Lower lobe of right lung (tissue), 2 donors: ENCODE results near the gene C16orf95. TPM values are rescaled to one million over a fixed set of nuclear protein-coding genes. Genes with fewer than 3 reads are reported as not detected.
A peak's percentile ranks its signal among the peaks of the same experiment; 100 is the strongest.

Experiments
- ATAC-seq, 2 donors: fragments of 200-7000 bp; cut with Tn5 transposase; one replicate each; pipeline ENCODE4 v1.9.1; 2020 to 2022; ENCODE audit warnings: mild to moderate bottlenecking in 2 of 2, moderate library complexity in 2 of 2
- DNase-seq: peaks from one replicate; pipeline ENCODE4 v3.0.0-alpha.2; 2020
- H3K27ac ChIP-seq: fragments of 200-600 bp; one replicate; pipeline ENCODE4 v1.8.0; 2022
- H3K27me3 ChIP-seq: fragments of 200-600 bp; one replicate; pipeline ENCODE4 v1.8.0; 2022; ENCODE audit warnings: low read depth
- H3K36me3 ChIP-seq: fragments of 200-600 bp; one replicate; pipeline ENCODE4 v1.8.0; 2022; ENCODE audit warnings: mild to moderate bottlenecking
- H3K4me1 ChIP-seq: fragments of 200-600 bp; one replicate; pipeline ENCODE4 v1.8.0; 2022
- H3K4me3 ChIP-seq: fragments of 200-600 bp; one replicate; pipeline ENCODE4 v1.8.0; 2022; ENCODE audit warnings: mild to moderate bottlenecking
- H3K9me3 ChIP-seq: fragments of 200-600 bp; one replicate; pipeline ENCODE4 v1.8.0; 2022
- intact Hi-C: fragments of 100-400 bp; cut with DNase I; formaldehyde crosslinking; loops from one replicate; pipeline ENCODE4 v1.11.0; 2022
- total RNA-seq: library from RNA; stranded (reverse); fragmentation: NEBNext Ultra II Directional; extraction: Animal tissue kit (Norgen Biotek cat#: 25700); gene quantifications from one replicate; pipeline ENCODE4 v1.2.1, GENCODE V29; 2021
- TF ChIP-seq, protein P1 (sequence below): fragments of 200-600 bp; IDR thresholded peaks from one replicate; pipeline ENCODE4 v1.8.0; 2022; ENCODE audit warnings: antibody characterized with exemption, mild to moderate bottlenecking
- donor health status: DM: no; HTN: yes; CAD: no; lungs with severe emphysema.

The C16orf95 gene
- total RNA-seq, 1 donor from 2014 or later, result 3.0 TPM

DNA sequence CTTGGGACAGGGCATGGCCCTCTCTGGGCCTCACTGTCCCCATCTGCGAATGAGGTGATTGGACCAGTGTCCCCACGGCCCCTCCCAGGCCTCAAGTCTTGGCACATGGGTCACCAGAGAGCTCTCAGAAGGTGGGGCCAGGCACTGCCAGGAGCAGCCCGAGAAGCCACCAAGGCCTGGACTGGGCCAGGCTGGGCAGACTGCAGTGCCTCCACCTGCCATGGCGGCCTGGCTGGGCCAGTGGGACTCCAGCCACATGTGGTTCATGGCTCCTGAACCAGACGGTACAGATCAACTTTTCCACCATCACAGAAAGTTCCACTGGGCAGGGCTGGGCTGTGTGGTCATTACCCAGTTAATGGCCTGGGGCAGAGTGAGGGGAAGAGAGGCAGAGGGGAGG lies 19.8 kb downstream of the C16orf95 start:
- no peaks in the 10 kb centered on the region for H3K27me3 ChIP-seq
- intact Hi-C loops, result no loop called here
- TF ChIP-seq, protein P1, sequence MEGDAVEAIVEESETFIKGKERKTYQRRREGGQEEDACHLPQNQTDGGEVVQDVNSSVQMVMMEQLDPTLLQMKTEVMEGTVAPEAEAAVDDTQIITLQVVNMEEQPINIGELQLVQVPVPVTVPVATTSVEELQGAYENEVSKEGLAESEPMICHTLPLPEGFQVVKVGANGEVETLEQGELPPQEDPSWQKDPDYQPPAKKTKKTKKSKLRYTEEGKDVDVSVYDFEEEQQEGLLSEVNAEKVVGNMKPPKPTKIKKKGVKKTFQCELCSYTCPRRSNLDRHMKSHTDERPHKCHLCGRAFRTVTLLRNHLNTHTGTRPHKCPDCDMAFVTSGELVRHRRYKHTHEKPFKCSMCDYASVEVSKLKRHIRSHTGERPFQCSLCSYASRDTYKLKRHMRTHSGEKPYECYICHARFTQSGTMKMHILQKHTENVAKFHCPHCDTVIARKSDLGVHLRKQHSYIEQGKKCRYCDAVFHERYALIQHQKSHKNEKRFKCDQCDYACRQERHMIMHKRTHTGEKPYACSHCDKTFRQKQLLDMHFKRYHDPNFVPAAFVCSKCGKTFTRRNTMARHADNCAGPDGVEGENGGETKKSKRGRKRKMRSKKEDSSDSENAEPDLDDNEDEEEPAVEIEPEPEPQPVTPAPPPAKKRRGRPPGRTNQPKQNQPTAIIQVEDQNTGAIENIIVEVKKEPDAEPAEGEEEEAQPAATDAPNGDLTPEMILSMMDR, result no peak
- H3K4me3 ChIP-seq, result no peak overlapping the region
- ATAC-seq, result peak in 1 of 2 donors; percentile 26
- no peaks in the 10 kb centered on the region for H3K9me3 ChIP-seq
- H3K4me1 ChIP-seq, result no peaks in the 10 kb centered on the region
- DNase-seq, result no peak
- H3K27ac ChIP-seq, result no peak overlapping the region
- H3K36me3 ChIP-seq, result no peaks in the 10 kb centered on the region

DNA sequence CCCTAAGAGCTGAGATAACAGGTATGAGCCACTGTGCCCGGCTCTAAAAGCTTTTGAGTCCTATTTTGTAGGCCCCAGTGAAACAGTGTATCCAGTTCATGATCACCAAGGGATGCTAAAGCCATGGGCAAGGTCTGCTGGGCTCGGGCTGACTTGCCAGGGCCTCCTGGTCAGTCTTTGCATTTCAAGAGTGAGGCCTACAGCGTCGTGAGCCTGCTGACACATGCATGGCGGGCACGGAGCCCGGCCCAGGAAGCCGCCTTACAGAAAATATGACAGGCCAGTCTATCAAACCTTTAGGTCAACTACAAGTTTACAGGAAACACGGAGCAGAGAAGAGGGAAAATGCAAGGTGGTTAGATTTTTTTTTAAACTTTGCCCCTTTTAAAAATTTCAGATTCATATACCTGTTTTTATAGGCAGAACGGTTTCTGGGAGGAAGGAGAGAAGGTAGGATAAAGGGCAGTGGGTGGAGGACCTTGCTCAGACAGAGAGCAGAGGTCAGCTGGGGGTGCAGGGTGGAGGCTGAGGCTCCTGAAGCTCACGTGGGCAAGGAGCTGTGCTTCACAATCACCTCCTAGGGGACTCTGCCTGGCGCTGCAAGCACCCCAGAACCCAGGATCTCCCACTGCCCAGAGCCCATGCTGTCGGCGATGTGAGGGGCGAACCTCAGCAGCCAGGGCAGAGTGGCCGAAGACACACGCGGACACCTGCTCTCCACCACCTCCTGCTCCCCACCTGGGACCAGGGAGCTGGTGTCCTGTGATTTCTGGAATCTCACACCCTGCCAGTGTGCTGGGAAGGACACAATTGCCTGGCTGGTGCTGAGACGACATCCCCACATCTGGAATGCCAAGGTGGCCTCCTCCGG lies 21.3 kb downstream of the C16orf95 start:
- TF ChIP-seq, protein P1, result no peak
- Histone ChIP-seq H3K4me1 (no peaks in the 10 kb centered on the region), H3K9me3 (no peaks in the 10 kb centered on the region), H3K27me3 (no peaks in the 10 kb centered on the region), H3K36me3 (no peaks in the 10 kb centered on the region), H3K27ac (no peak overlapping the region), H3K4me3 (no peak overlapping the region)
- no peak for DNase-seq
- no peak for ATAC-seq
- intact Hi-C loops, result no loop called here

- TF ChIP-seq, protein P1, result no peak
- Histone ChIP-seq H3K4me3 (no peak overlapping the region), H3K4me1 (no peaks in the 10 kb centered on the region), H3K27ac (no peak overlapping the region), H3K27me3 (no peaks in the 10 kb centered on the region), H3K9me3 (no peaks in the 10 kb centered on the region), H3K36me3 (no peaks in the 10 kb centered on the region)
- intact Hi-C loops, result no loop called here
- DNase-seq (no peak), ATAC-seq (no peak)
Observed at GRCh38 chr16:87295259-87295658, 21.9 kb downstream of the C16orf95 start.

DNA sequence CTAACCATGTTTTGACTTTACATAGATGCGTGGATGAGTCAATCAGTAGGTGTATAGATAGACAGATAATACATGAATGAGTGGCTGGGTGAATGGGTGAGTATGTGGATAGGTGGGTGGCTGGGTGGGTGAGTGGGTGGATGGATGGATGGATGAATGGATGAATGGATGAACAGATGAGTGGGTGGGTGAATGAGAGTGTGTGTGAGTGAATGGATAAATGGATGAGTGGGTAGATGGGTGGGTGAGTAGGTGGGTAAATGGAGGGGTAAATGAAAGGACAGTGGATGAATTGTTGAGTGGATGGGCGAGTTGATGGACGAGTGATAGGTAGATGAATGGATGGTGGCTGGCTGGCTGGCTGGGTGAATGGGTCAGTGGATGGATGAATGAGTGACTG lies 23.2 kb downstream of the C16orf95 start:
- Histone ChIP-seq H3K4me1 (no peaks in the 10 kb centered on the region), H3K27ac (no peak overlapping the region), H3K4me3 (no peak overlapping the region), H3K9me3 (no peaks in the 10 kb centered on the region), H3K27me3 (no peaks in the 10 kb centered on the region), H3K36me3 (no peaks in the 10 kb centered on the region)
- ATAC-seq, result no peak
- TF ChIP-seq, protein P1, result no peak
- DNase-seq, result no peak
- intact Hi-C loops, result no loop called here

DNA sequence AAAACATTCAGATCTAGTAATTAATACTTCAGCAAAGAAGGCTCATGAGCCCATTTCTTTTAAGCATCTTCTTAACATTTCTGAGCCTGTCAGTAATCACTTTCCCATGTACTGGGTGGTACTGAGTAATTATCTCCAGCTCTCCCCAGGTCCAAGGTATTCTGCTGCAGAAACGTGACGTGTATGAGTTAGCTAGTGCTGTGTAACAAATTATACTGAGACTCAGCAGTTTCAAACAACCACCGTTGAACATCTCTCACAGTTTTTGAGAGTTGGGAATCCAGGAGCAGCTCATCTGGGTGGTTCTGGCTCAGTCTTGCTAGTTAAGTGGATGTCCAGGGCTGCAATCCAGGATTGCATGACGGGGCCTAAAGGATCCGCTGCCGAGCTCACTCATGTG lies 25.2 kb downstream of the C16orf95 start:
- Histone ChIP-seq H3K27me3 (no peaks in the 10 kb centered on the region), H3K4me3 (no peak overlapping the region), H3K27ac (no peak overlapping the region), H3K9me3 (no peaks in the 10 kb centered on the region), H3K36me3 (no peaks in the 10 kb centered on the region), H3K4me1 (no peaks in the 10 kb centered on the region)
- intact Hi-C loops, result no loop called here
- DNase-seq (no peak), ATAC-seq (no peak)
- TF ChIP-seq, protein P1, result no peak
